HEK293T (cell line): Measurements from ENCODE around the gene CAPN2.

Source experiments
- ARNT ChIP-seq: fragments of 450-650 bp; IDR thresholded peaks from 2 replicates; pipeline ENCODE4 v1.6.1; 2017; ENCODE audit warnings: mild to moderate bottlenecking
- BHLHE40 ChIP-seq: fragments of 450-650 bp; IDR thresholded peaks from 2 replicates; pipeline ENCODE4 v1.6.1; 2016; ENCODE audit warnings: mild to moderate bottlenecking, moderate library complexity, borderline replicate concordance
- CTBP1 ChIP-seq: fragments of 450-650 bp; IDR thresholded peaks from 2 replicates; pipeline ENCODE4 v1.6.1; 2016; ENCODE audit warnings: borderline replicate concordance
- FOXA1 ChIP-seq: fragments of 450-650 bp; IDR thresholded peaks from 2 replicates; pipeline ENCODE4 v1.6.1; 2016; ENCODE audit warnings: mild to moderate bottlenecking
- FOXK2 ChIP-seq: fragments of 450-650 bp; IDR thresholded peaks from 2 replicates; pipeline ENCODE4 v1.6.1; 2016; ENCODE audit warnings: mild to moderate bottlenecking
- FOXM1 ChIP-seq: fragments of 450-650 bp; IDR thresholded peaks from 2 replicates; pipeline ENCODE4 v1.6.1; 2017; ENCODE audit warnings: mild to moderate bottlenecking, borderline replicate concordance
- LEF1 ChIP-seq: fragments of 450-650 bp; IDR thresholded peaks from 2 replicates; pipeline ENCODE4 v1.6.1; 2017; ENCODE audit warnings: mild to moderate bottlenecking, borderline replicate concordance
- PKNOX1 ChIP-seq: fragments of 450-650 bp; IDR thresholded peaks from 2 replicates; pipeline ENCODE4 v1.6.1; 2016
- SP1 ChIP-seq: fragments of 450-650 bp; IDR thresholded peaks from 2 replicates; pipeline ENCODE4 v1.6.1; 2017
- SUZ12 ChIP-seq: fragments of 450-650 bp; IDR thresholded peaks from 2 replicates; pipeline ENCODE4 v1.6.1; 2016; ENCODE audit warnings: mild to moderate bottlenecking

GRCh38 chr1:223667484-223668182, 44.7 kb upstream of the CAPN2 start:
- TF ChIP-seq BHLHE40 (no peak), FOXM1 (no peak), SUZ12 (no peak), FOXA1 (no peak), LEF1 (no peak), SP1 (no peak), ARNT (no peak), PKNOX1 (no peak), FOXK2 (no peak), CTBP1 (no peak)
